GM18502 (cell line): ENCODE data around the gene MYBPH.

Experiments
- ATAC-seq: cut with Tn5 transposase; IDR thresholded peaks from one replicate; pipeline ENCODE4 v1.9.1; 2021; ENCODE audit warnings: mild to moderate bottlenecking; ENCODE audit not compliant: unreplicated experiment, poor library complexity

MYBPH gene

DNA sequence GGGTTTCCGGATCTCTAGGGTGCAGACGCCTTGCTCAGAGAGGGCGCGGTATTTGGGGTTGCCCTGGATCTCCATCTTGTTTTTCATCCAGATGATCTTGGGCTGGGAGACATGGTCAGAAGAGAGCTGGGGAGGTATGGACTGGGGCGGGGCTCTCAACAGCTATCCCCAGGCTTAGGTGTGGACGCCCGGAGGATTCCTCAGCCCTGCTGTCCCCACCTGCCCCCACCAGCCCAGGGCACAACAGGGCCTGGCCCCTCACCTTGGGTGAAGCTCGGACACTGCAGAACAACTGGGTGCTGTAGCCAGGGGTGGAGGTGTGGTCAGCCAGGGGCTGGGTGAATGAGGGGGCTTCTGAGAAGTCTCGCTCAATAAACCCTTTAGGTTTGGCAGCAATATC is 6.6 kb downstream of the MYBPH start:
- no peak for ATAC-seq

- ATAC-seq = no peak
Measured at GRCh38 chr1:203168256-203168786, 7.3 kb downstream of the MYBPH start.

DNA sequence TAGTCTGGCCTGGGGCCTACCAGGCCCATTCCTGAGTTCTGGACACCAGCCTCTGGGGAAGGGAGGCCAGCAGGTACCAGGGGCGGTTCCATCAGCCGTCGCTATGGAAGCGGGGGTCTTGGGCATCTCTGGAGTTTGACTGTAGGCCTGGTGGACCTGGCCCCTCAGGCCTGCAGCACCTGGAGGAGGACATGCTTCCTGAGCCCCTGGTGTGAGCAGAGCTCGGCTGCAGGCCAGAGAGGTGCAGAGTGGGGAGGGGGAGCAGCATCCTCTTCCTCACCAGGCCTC is 7.8 kb downstream of the MYBPH start:
- ATAC-seq = no peak

DNA sequence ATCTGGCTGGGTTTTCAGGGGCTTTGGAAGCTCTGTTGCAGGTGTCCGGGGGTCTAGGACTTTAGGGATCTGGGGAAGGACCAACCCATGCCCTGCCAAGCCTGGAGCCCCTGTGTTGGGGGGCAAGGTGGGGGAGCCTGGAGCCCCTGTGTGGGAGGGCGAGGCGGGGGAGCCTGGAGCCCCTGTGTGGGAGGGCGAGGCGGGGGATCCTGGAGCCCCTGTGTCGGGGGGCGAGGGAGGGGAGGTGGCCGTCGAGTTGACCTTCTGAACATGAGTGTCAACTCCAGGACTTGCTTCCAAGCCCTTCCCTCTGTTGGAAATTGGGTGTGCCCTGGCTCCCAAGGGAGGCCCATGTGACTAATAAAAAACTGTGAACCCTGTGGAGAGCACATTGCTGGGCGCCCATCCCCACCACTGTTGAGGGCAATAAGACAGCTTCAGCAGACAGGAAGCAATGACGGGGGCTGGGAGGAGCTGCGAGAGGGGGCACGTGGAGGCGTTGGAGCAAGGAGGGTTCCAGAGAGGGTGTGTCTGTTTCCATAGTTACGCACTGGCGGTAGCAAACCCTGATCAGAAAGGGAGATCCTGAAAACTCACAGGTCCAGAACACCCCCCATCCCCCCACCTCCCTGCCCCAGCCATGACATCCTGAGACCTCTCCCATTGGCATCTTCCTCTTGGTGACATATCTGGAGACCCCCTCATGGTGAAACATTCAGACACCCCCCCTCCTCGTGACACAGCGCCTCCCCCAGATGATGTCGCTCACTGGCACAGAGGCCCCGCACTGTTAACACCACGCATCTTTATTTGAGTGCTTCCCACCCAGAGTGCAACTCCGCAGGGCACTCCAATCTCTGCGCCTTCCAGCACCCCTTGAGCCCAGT is 8.4 kb downstream of the MYBPH start:
- ATAC-seq = no peak

- ATAC-seq = no peak
Measured at GRCh38 chr1:203166192-203166940, 9.3 kb downstream of the MYBPH start.

DNA sequence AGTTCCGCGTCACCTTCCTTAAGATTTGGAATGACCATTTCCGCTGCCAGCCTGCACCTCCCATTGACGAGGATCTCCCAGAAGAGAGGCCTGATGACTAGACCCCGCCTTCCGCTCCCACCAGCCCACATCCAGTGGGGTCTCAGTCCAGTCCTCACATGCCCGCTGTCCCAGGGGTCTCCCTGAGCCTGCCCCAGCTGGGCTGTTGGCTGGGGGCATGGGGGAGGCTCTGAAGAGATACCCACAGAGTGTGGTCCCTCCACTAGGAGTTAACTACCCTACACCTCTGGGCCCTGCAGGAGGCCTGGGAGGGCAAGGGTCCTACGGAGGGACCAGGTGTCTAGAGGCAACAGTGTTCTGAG is 9.8 kb downstream of the MYBPH start:
- ATAC-seq = no peak

DNA sequence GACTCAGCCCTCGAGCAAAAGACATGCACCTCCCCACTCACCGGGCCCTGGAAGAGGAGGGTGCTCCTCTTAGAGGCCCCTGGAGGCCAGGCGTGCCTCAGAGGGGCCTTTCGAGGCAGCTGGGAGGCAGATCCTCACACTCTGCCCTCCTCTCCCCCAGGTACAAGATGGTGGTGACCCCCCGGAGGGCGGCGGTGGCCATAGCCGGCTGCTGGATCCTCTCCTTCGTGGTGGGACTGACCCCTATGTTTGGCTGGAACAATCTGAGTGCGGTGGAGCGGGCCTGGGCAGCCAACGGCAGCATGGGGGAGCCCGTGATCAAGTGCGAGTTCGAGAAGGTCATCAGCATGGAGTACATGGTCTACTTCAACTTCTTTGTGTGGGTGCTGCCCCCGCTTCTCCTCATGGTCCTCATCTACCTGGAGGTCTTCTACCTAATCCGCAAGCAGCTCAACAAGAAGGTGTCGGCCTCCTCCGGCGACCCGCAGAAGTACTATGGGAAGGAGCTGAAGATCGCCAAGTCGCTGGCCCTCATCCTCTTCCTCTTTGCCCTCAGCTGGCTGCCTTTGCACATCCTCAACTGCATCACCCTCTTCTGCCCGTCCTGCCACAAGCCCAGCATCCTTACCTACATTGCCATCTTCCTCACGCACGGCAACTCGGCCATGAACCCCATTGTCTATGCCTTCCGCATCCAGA is 10.4 kb downstream of the MYBPH start:
- ATAC-seq = no peak

GRCh38 chr1:203163891-203164635 is 11.6 kb downstream of the MYBPH start:
- no peak for ATAC-seq

DNA sequence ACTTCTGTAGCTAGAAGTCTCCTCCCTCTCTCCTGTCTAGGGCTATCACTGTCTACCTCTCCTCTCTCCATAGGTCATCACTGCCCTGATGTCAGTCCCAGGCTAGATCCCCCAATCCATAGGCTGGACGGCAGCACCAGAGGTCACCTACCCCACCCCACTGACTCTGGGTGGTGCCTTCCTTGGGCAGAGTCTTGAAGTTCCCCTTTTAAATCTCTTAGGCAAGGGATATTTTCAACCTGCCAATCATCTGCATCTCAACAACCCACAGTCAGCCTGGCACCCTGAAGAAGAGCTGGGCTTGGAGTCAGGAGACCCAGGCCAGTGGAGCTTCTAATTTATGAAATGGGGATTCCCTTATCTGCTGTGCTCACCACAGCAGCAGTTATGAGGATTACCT is 13.2 kb downstream of the MYBPH start:
- ATAC-seq = no peak

DNA sequence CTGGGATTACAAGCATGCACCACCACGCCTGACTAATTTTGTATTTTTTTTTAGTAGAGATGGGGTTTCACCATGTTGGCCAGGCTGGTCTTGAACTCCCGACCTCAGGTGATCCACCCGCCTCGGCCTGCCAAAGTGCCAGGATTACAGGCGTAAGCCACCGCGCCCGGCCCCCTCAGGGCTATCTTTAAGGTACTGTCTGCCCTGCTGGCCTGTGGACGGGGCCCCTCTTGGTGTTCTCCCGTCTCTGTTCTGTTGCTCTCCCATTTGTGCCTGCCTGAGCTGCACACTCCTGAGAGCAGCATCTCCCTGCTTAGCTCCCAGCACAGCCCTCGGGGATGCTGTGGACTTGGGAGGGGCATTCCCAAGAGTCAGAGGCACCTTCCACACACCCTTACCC is 13.9 kb downstream of the MYBPH start:
- no peak for ATAC-seq

GRCh38 chr1:203161175-203161574 is 14.5 kb downstream of the MYBPH start:
- ATAC-seq = no peak

DNA sequence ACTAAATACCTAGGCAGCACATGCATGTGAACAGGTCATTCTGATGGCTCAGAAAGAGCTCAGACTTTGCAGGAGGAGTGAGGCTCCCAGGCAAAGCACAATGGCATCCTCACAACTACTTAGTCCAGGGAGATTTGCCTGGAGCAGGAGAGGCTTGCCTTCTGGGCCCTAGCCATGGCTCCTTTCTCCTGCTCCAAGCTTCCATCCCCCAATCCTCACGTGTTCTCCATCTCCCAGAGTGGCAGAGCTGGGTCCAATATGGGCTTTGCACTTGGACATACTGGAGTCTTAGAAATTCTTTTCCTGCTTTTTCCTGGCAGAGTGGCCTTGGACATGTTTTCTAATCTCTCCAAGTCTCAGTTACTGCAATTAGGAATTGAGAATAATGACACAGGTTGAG is 15.8 kb downstream of the MYBPH start:
- no peak for ATAC-seq

DNA sequence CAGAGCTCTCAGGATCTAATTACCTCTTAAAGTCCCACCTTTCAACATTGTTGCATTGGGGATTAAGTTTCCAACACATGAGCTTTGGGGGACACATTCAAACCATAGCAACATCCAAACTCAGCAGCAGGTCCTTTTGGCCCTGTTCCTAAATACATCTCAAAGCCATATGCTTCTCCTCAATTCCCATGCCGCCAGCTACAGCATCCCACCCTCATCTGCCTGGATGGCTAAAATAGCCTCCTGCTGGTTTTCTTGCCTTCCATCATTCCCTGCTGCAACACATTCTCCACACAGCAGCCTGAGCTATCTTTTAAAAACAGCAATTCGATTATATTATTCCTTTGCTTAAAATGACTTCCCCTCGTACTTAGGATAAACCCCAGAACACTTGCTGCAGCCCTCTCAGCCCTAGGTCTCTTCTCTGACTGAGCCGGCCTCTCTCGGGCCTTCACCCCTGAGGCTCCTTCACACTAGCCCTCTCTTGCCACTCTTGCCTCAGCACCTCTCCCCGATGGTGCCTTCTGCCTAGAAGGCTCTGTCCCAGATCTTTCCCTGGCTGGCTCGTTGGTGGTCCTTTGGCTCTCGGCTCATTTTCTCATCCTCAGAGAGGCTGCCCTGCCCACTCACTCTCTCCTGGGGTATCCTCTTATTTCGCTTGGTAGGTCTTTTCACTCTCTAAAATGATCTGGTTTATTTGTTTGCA is 16.5 kb downstream of the MYBPH start:
- ATAC-seq = no peak

DNA sequence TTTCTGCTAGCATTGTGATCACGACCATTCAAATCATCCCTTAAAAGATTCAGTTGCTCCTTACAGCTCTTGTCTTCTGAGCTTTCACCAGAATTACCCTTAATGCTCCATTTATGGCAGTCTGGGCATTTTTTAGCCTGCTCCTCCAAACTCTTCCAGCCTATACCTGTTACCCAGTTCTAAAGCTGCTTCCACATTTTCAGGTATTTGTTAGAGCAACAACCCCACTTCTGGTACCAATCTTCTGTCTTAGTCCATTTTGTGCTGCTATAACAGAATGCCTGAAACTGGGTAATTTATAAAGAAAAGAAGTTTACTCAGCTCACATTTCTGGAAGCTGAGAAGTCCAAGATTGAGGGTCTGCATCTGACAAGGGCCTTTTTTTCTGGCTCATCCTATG is 17.2 kb downstream of the MYBPH start:
- ATAC-seq = no peak

- ATAC-seq = no peak
Measured at GRCh38 chr1:203156280-203156679, 19.3 kb downstream of the MYBPH start.

GRCh38 chr1:203153989-203154821 is 21.4 kb downstream of the MYBPH start:
- ATAC-seq = no peak

GRCh38 chr1:203153051-203153988 is 22.3 kb downstream of the MYBPH start:
- ATAC-seq = no peak
